Nephron progenitor cell (in vitro differentiated cells): Measurements from ENCODE around the gene OCIAD1.

Experiments used
- DNase-seq: peaks from one replicate; pipeline ENCODE4 v3.0.0; 2021
- H3K27ac Mint-ChIP-seq: 2 replicates; pipeline ENCODE4 v1.8.0; 2021; ENCODE audit warnings: mild to moderate bottlenecking, moderate library complexity, mixed read lengths
- H3K27me3 Mint-ChIP-seq: 2 replicates; pipeline ENCODE4 v1.8.0; 2021; ENCODE audit warnings: mild to moderate bottlenecking, low read depth, mixed read lengths; ENCODE audit not compliant: poor library complexity
- H3K36me3 Mint-ChIP-seq: 2 replicates; pipeline ENCODE4 v1.8.0; 2021; ENCODE audit warnings: low read depth, mixed read lengths
- H3K4me1 Mint-ChIP-seq: 2 replicates; pipeline ENCODE4 v1.8.0; 2021; ENCODE audit warnings: mixed read lengths
- H3K4me3 Mint-ChIP-seq: 2 replicates; pipeline ENCODE4 v1.8.0; 2021; ENCODE audit warnings: mild to moderate bottlenecking, moderate library complexity, mixed read lengths
- H3K9me3 Mint-ChIP-seq: 2 replicates; pipeline ENCODE4 v1.8.0; 2021; ENCODE audit warnings: mild to moderate bottlenecking, moderate library complexity, mixed read lengths
- TF ChIP-seq, protein P1 (sequence below): fragments of 200-600 bp; sonication (generic); IDR thresholded peaks from 2 replicates; pipeline ENCODE4 v1.5.0; 2021; ENCODE audit warnings: antibody characterized with exemption

OCIAD1 gene

GRCh38 chr4:48896845-48897244 lies 66.0 kb downstream of the OCIAD1 start:
- Mint-ChIP-seq H3K27me3 (peaks cover 3% of the 10 kb centered on the region), H3K9me3 (no peaks in the 10 kb centered on the region), H3K36me3 (peaks cover 74% of the 10 kb centered on the region), H3K4me3 (no peak overlapping the region), H3K27ac (no peak overlapping the region), H3K4me1 (peaks cover 7% of the 10 kb centered on the region)
- DNase-seq, result no peak
- TF ChIP-seq, protein P1, sequence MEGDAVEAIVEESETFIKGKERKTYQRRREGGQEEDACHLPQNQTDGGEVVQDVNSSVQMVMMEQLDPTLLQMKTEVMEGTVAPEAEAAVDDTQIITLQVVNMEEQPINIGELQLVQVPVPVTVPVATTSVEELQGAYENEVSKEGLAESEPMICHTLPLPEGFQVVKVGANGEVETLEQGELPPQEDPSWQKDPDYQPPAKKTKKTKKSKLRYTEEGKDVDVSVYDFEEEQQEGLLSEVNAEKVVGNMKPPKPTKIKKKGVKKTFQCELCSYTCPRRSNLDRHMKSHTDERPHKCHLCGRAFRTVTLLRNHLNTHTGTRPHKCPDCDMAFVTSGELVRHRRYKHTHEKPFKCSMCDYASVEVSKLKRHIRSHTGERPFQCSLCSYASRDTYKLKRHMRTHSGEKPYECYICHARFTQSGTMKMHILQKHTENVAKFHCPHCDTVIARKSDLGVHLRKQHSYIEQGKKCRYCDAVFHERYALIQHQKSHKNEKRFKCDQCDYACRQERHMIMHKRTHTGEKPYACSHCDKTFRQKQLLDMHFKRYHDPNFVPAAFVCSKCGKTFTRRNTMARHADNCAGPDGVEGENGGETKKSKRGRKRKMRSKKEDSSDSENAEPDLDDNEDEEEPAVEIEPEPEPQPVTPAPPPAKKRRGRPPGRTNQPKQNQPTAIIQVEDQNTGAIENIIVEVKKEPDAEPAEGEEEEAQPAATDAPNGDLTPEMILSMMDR, result no peak

GRCh38 chr4:48898733-48899431 lies 68.0 kb downstream of the OCIAD1 start:
- H3K4me3 Mint-ChIP-seq, result no peak overlapping the region
- TF ChIP-seq, protein P1, result no peak
- no peak for DNase-seq
- no peaks in the 10 kb centered on the region for H3K9me3 Mint-ChIP-seq
- peaks cover 75% of the 10 kb centered on the region for H3K36me3 Mint-ChIP-seq
- H3K27ac Mint-ChIP-seq, result no peak overlapping the region
- H3K27me3 Mint-ChIP-seq, result peaks cover 3% of the 10 kb centered on the region
- H3K4me1 Mint-ChIP-seq, result peaks cover 7% of the 10 kb centered on the region

- Mint-ChIP-seq H3K36me3 (peaks cover 76% of the 10 kb centered on the region), H3K9me3 (no peaks in the 10 kb centered on the region), H3K4me1 (peaks cover 7% of the 10 kb centered on the region), H3K27me3 (peaks cover 3% of the 10 kb centered on the region), H3K4me3 (no peak overlapping the region), H3K27ac (no peak overlapping the region)
- TF ChIP-seq, protein P1, result no peak
- no peak for DNase-seq
Measured at GRCh38 chr4:48899432-48899749, 68.5 kb downstream of the OCIAD1 start.

DNA sequence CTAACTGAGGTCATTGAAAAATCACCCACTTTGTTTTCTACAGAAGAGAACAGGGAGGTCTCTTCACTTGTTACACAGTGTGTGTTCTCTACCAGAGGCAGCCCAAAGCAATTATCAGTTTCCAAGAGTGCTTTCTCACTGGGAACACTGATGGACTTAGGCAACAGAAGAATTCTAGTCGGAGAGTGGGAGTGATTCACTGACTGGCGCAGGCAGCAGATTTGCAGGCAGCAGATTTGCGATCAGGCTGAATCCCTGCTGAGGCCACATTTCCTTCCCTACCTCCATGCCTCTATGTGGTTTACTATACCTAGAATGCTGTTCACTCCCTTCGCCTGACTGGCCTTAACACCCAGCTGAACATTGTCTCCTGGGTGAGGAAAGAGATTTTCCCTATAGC lies 69.1 kb downstream of the OCIAD1 start:
- no peak for DNase-seq
- H3K27me3 Mint-ChIP-seq, result peaks cover 3% of the 10 kb centered on the region
- H3K27ac Mint-ChIP-seq, result peak overlapping the region; percentile 29
- no peaks in the 10 kb centered on the region for H3K9me3 Mint-ChIP-seq
- H3K36me3 Mint-ChIP-seq, result peaks cover 76% of the 10 kb centered on the region
- peaks cover 12% of the 10 kb centered on the region for H3K4me1 Mint-ChIP-seq
- H3K4me3 Mint-ChIP-seq, result no peak overlapping the region
- TF ChIP-seq, protein P1, result no peak

DNA sequence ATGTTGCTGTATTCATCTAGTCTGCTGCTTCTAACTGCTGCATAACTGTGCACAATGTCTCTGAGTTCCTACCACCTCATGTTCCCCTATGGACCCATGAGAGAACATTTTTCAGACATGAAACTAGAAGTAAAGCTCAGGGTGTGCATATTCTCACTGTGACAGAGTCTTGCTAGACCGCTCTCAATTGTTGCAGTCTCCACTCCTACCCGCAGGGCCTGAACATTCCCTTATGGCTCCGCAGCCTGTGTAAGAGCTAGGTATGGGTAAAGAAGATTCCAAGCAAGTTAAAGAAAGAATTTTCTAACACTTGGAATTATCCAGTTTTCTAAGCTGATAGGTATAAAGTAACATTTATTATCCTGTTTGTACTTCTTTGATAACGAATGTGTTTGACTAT lies 70.3 kb downstream of the OCIAD1 start:
- H3K4me3 Mint-ChIP-seq, result no peak overlapping the region
- TF ChIP-seq, protein P1, result no peak

GRCh38 chr4:48902266-48902665 lies 71.4 kb downstream of the OCIAD1 start:
- Mint-ChIP-seq H3K27ac (no peak overlapping the region), H3K27me3 (peaks cover 4% of the 10 kb centered on the region), H3K4me3 (no peak overlapping the region), H3K4me1 (peaks cover 30% of the 10 kb centered on the region), H3K36me3 (peaks cover 54% of the 10 kb centered on the region), H3K9me3 (no peaks in the 10 kb centered on the region)
- TF ChIP-seq, protein P1, result no peak
- DNase-seq, result no peak

More for the DNA sequence above, 70.3 kb downstream of the OCIAD1 start:
- no peak for DNase-seq
- H3K27me3 Mint-ChIP-seq, result peaks cover 7% of the 10 kb centered on the region
- H3K27ac Mint-ChIP-seq, result no peak overlapping the region
- peaks cover 65% of the 10 kb centered on the region for H3K36me3 Mint-ChIP-seq
- peaks cover 24% of the 10 kb centered on the region for H3K4me1 Mint-ChIP-seq
- H3K9me3 Mint-ChIP-seq, result no peaks in the 10 kb centered on the region
